ENCODE results near the gene DDX28.

DNA sequence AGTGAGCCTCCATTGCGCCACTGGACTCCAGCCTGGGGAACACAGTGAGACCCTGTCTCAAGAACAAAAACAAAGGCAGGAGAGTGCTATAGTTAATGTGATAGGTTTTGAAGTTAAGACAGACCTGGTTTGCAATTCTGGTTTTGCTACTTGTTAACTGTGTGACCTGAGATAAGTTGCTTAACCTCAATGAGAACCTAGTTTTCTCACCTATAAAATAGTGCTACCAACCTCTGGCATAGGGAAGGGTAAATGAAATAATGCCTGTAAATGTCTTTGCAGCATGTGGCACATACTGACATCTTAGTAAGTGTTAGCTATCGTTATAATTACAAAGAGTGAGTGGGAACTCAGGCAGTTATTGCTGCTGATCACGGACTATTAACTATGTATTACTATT, 32.4 kb upstream of the DDX28 start:
- TF ChIP-seq EP300 (IDR thresholded peaks at IDR 0.05) (no peak), RARB (CRISPR knock-in tag; IDR thresholded peaks at IDR 0.05) (no peak), CHD4 (IDR thresholded peaks at IDR 0.05; ENCODE audit: borderline replicate concordance) (no peak), JUNB (IDR thresholded peaks at IDR 0.05) (no peak), RAD21 (conservative IDR thresholded peaks at IDR 0.05 in 1 of 2, IDR thresholded peaks at IDR 0.05 in 1 of 2) (no peak), GATA3 (IDR thresholded peaks at IDR 0.05; ENCODE audit: borderline replicate concordance) (no peak)
- TF ChIP-seq, protein P1, sequence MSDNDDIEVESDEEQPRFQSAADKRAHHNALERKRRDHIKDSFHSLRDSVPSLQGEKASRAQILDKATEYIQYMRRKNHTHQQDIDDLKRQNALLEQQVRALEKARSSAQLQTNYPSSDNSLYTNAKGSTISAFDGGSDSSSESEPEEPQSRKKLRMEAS (IDR thresholded peaks at IDR 0.05): no peak
- TF ChIP-seq, protein P2, sequence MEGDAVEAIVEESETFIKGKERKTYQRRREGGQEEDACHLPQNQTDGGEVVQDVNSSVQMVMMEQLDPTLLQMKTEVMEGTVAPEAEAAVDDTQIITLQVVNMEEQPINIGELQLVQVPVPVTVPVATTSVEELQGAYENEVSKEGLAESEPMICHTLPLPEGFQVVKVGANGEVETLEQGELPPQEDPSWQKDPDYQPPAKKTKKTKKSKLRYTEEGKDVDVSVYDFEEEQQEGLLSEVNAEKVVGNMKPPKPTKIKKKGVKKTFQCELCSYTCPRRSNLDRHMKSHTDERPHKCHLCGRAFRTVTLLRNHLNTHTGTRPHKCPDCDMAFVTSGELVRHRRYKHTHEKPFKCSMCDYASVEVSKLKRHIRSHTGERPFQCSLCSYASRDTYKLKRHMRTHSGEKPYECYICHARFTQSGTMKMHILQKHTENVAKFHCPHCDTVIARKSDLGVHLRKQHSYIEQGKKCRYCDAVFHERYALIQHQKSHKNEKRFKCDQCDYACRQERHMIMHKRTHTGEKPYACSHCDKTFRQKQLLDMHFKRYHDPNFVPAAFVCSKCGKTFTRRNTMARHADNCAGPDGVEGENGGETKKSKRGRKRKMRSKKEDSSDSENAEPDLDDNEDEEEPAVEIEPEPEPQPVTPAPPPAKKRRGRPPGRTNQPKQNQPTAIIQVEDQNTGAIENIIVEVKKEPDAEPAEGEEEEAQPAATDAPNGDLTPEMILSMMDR (IDR thresholded peaks at IDR 0.05): no peak
- TF ChIP-seq, protein P3, sequence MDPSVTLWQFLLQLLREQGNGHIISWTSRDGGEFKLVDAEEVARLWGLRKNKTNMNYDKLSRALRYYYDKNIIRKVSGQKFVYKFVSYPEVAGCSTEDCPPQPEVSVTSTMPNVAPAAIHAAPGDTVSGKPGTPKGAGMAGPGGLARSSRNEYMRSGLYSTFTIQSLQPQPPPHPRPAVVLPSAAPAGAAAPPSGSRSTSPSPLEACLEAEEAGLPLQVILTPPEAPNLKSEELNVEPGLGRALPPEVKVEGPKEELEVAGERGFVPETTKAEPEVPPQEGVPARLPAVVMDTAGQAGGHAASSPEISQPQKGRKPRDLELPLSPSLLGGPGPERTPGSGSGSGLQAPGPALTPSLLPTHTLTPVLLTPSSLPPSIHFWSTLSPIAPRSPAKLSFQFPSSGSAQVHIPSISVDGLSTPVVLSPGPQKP (IDR thresholded peaks at IDR 0.05; ENCODE audit: low read depth, low read length): no peak
